HG02588 (cell line): ENCODE measurements around the gene DZIP3.
A peak's percentile ranks its signal among the peaks of the same experiment; 100 is the strongest.
"Not testable (repeated sequence)": the region's sequence is repeated elsewhere in the genome, so short reads cannot be mapped to it uniquely, and the experiment has no call there.

Experiments used
- ATAC-seq: cut with Tn5 transposase; IDR thresholded peaks from one replicate; pipeline ENCODE4 v1.9.1; 2021; ENCODE audit warnings: mild to moderate bottlenecking, moderate library complexity; ENCODE audit not compliant: unreplicated experiment

DZIP3 gene

GRCh38 chr3:108599677-108600409 is 10.3 kb downstream of the DZIP3 start:
- ATAC-seq: no peak

GRCh38 chr3:108602249-108602934 is 12.9 kb downstream of the DZIP3 start:
- ATAC-seq: no peak

- ATAC-seq: no peak
Observed at GRCh38 chr3:108602935-108603294, 13.4 kb downstream of the DZIP3 start.

- ATAC-seq: no peak
Observed at GRCh38 chr3:108603691-108604090, 14.2 kb downstream of the DZIP3 start.

DNA sequence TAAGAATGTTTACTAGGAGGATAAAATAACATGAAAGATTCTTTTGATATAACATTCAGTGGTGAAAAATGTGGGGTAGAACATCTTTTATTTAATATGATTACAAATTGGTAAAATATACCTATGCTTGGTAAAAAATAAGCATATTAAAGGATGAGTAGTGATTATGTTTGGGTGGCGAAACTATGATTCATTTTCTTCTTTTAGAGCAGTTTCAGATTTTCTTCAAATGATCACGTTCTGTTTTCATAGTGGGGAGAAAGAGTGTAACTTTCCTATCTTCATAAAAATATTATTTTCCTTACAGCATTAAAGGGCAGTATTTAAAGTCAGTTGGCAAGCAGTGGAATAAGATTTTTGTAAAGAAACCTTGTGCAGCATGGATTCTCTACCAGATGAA is 15.5 kb downstream of the DZIP3 start:
- no peak for ATAC-seq

- ATAC-seq: no peak
Observed at GRCh38 chr3:108605491-108605890, 16.0 kb downstream of the DZIP3 start.

DNA sequence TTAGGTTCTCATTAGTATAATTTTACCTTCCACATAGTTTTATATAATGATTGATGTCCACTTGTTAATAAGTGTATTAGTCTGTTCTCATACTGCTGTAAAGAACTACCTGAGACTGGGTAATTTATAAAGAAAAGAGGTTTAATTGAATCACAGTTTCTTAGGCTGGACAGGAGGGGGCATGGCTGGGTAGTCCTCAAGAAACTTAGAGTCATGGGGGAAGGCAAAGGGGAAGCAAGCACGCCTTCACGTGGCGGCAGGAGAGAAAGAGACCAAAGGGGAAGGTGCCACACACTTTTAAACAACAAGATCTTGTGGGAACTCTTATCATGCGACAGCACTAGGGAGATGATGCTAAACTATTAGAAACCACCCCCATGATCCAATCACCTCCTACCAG is 19.2 kb downstream of the DZIP3 start:
- ATAC-seq: no peak

DNA sequence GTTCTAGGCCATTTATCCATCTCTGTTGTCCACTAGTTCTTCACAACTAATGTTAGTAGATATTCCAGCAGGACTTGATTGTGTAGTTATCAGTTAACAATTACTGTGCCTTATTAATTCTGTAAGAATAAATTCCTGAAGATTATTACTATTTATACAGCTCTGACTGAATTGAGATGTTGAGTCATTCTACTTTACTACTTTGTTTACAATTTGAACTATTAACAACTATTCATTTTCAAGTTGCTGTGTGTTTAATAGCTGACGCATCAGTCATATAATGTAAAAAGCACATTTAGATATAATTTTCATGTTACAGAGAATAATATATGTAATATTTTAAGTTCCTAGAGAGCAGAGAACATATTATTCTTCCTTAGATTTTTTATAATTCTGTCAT is 21.1 kb downstream of the DZIP3 start:
- ATAC-seq: no peak

DNA sequence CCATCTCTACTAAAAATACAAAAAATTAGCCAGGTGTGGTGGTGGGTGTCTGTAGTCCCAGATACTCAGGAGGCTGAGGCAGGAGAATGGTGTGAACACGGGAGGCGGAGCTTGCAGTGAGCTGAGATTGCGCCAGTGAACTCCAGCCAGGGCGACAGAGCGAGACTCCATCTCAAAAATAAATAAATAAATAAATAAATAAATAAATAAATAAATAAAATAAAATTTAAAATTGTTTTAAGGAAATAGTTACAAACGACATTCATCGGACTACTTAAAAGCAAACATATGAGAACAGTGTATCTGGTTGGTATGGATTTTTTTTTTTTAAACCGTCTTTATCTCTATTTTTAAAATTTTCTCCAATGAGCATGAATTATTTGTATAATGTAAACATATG is 26.6 kb downstream of the DZIP3 start:
- not testable (repeated sequence) for ATAC-seq

- no peak for ATAC-seq
Observed at GRCh38 chr3:108620250-108620649, 30.7 kb downstream of the DZIP3 start.

DNA sequence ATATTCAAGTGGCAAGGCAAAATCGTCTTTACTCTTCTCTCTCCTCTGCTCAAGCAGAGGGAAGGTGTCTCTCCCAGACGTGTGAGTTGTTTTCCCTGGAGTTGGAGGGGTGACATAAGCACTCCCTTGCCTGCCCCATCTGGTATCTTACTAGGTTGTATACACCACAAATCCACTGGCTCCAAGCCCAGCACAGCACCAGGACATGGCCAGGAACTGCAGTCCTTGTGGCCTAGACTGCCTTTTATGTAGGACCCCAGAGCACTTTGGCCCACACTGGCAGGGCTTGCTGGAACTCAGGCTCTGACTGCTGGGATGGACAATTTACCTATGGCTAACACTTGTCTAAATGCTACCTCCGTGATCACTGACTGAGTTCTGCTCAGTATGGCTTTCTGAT is 34.0 kb downstream of the DZIP3 start:
- ATAC-seq: no peak

- no peak for ATAC-seq
Observed at GRCh38 chr3:108629974-108630373, 40.5 kb downstream of the DZIP3 start.

DNA sequence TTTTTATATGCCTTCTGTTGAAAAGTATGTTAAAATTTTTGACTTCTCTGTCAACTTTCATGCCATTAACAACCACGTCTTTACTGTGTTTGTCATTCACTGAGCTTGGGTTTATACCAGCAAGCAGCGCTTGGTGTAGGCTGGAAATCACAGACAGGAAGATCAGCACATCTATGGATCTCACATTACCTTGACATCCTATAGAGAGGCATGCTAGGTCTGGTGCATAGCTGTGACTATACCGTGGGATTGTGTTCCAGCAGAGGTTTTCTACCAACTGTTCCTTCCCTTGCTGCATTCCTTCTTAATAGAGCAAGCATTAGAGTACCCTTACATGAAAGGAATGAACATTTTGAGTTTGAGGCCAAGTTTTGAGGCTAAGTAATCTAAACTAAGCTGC is 53.0 kb downstream of the DZIP3 start:
- ATAC-seq: no peak

DNA sequence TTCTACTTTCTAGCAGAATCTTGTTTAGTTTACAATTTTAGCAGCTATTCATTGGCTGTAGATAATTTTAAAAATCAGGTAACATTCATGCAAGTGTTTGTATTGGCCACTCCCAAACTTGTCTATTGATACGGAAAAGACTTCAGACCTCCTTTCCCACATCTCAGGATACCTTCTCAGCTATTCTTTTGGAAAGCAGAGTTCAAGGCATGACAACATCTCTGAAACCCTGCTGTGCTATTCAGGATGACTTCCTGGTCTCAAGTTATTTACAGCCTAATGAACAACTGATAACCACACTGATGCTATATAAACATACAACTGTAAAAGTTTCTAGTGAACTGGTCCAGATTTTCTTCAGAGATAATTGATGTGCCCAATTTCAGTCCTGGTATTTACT is 55.8 kb downstream of the DZIP3 start:
- no peak for ATAC-seq

- not testable (repeated sequence) for ATAC-seq
Observed at GRCh38 chr3:108655664-108656063, 66.1 kb downstream of the DZIP3 start.

DNA sequence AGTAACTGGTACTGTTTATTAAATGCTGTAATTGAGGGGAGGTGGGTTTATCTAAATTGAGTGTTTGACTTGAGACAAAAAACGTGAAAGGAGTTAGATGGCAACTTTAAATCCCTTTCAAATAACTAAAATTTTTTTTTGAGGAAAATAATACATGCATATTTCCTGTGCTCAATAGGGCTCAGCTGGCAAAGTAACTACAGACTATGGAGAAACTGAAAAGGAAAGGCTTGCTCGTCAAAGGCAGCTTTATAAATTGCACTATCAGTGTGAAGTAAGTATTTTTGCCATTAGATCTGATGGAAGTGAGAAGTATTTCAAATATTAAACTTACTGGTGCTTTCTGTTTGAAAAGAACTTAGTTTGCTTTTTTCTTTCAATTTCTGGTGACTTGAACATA is 72.2 kb downstream of the DZIP3 start:
- no peak for ATAC-seq

GRCh38 chr3:108662142-108662738 is 72.7 kb downstream of the DZIP3 start:
- peak; percentile 83 for ATAC-seq

GRCh38 chr3:108664266-108664665 is 74.7 kb downstream of the DZIP3 start:
- no peak for ATAC-seq

DNA sequence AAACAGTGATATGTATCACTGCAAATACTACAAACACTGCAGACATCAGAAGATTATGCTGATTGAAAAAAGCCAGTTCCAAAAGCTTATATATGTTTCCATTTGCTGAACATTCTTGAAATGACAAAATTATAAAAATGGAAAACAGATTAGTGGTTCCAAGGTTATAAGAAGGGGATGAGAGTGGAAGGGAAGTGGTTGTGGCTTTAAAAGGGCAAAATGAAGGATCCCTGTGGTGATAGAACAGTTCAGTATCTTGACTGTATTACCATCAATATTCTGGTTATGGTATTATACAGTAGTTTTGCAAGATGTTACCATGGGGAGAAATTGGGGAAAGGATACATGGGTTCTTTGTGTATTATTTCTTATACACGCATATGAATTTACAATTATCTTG is 77.8 kb downstream of the DZIP3 start:
- no peak for ATAC-seq

DNA sequence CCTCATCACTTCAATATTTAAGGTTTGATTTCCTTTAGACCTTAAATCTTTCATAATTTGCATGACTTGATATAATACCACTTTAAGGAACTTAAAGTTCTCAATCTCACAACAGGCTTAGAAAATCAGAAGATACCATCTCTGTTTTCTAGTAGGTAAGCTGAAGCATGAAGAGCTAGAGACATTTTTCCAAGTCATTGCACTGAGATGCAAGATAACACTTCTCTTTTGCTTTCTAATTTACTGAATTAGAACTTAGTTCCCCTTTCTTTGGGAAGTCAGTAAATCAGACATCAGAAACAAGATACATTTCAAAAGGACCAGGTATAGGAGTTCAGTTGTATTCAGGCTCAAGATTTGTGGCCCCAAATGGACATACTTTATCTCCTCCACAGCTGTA is 79.7 kb downstream of the DZIP3 start:
- no peak for ATAC-seq

DNA sequence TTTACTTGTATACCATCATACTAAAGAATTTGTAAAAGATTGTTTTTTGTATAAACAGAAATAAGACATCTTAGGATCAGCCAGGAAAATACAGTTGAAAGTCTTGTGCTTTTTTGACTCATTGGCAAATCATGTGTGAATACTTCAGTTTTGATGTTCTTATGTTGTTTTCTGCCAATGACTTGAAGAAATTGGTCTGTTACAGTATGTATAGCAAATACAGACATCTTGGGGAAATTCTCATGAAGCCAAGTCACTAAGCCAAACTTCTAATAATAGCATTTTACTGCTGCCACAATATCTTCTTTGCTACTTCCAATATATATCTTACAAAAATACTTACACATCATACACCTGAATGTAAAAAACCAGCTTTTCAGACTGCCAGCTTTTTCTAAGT is 83.2 kb downstream of the DZIP3 start:
- ATAC-seq: no peak

- ATAC-seq: peak; percentile 34
Observed at GRCh38 chr3:108673988-108674661, 84.6 kb downstream of the DZIP3 start.
